HUDEP-2 (cell line): ENCODE data around the gene SNX30.

Experiments used
- DNase-seq, 76 experiments: peaks; one replicate each; lab custom pipeline; 2025; ENCODE audit not compliant: unreplicated experiment in 76 of 76; lab: John Stamatoyannopoulos, UW

Gene SNX30

GRCh38 chr9:112815868-112816267 lies 65.3 kb downstream of the SNX30 start:
- DNase-seq, result no peak

- DNase-seq, result no peak
These were observed 67.3 kb downstream of the SNX30 start for GRCh38 chr9:112817860-112818203.

- DNase-seq, result peak in 13 of 76 experiments; percentile 1 to 28 (median 12)
These were observed 69.3 kb downstream of the SNX30 start for GRCh38 chr9:112819635-112820496.

- DNase-seq, result no peak
These were observed 70.3 kb downstream of the SNX30 start for GRCh38 chr9:112820881-112821280.

GRCh38 chr9:112822618-112823017 lies 72.1 kb downstream of the SNX30 start:
- DNase-seq, result no peak

GRCh38 chr9:112823257-112823656 lies 72.7 kb downstream of the SNX30 start:
- DNase-seq, result no peak

- DNase-seq, result peak in 1 of 76 experiments; percentile 4
These were observed 80.8 kb downstream of the SNX30 start for GRCh38 chr9:112831281-112831851.

GRCh38 chr9:112831969-112832368 lies 81.4 kb downstream of the SNX30 start:
- no peak for DNase-seq

- no peak for DNase-seq
These were observed 82.5 kb downstream of the SNX30 start for GRCh38 chr9:112833081-112833480.

- DNase-seq, result no peak
These were observed 85.8 kb downstream of the SNX30 start for GRCh38 chr9:112836394-112836793.

GRCh38 chr9:112838342-112838741 lies 87.8 kb downstream of the SNX30 start:
- DNase-seq, result no peak

- DNase-seq, result no peak
These were observed 88.8 kb downstream of the SNX30 start for GRCh38 chr9:112839331-112839730.

- no peak for DNase-seq
These were observed 90.7 kb downstream of the SNX30 start for GRCh38 chr9:112841261-112841660.

GRCh38 chr9:112842555-112842954 lies 92.0 kb downstream of the SNX30 start:
- no peak for DNase-seq

GRCh38 chr9:112844771-112845542 lies 94.4 kb downstream of the SNX30 start:
- DNase-seq, result peak in 62 of 76 experiments; percentile 3 to 77 (median 50)

- DNase-seq, result no peak
These were observed 96.2 kb downstream of the SNX30 start for GRCh38 chr9:112846528-112847488.

- no peak for DNase-seq
These were observed 98.0 kb downstream of the SNX30 start for GRCh38 chr9:112848316-112849151.

- no peak for DNase-seq
These were observed 98.9 kb downstream of the SNX30 start for GRCh38 chr9:112849363-112849922.

- no peak for DNase-seq
These were observed 100.3 kb downstream of the SNX30 start for GRCh38 chr9:112850840-112851239.
